ENCODE results near the gene ARHGAP18.

The ARHGAP18 gene

DNA sequence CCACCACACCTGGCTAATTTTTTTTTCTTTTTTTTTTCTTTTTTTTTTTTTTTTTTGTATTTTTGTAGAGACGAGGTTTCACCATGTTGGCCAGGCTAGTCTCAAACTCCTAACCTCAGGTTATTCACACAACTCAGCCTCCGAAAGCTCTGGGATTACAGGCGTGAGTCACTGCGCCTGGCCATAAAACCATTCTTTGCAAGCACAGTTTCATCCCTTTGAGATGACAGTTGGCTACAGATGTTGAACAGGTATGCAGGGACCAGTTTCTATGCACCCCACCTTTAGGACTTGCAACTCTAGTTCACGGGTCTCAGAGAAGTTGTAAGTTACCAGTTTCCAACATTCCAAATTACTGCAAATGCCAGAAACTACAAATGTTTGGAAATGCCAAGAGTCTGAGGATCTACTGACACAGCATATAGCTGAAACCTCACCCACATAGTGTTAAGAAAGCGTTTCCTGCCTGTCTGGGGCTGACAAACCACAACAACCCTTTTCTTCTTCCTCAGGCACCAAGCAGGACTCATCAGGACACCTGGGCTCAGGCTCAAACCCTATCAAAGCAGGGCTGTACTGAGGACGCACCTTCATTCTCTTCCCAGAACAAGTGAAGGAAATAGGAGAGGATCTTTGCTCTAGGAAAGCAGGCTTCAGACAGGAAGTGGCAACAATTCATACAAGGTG lies 22.9 kb downstream of the ARHGAP18 start:
- peak; percentile 15 to 24 for DNase-seq

DNA sequence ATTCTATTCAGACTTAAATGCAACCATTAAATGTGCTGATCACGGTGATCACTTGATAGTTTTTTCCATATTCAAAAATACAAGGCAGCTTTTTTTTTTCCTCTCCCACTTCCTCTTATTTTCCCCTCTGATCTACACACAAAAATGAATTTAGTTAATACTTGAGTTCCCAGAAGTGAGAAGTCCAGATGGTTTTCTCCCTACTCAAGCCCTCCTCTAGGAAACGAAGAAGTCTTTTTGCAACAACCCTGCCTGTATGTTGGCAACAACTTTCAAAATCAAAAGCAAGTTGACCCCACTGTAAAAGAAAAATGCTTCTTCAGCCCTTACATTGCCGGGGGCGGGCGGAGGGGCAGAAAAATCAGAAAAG lies 24.3 kb downstream of the ARHGAP18 start:
- no peak for DNase-seq

DNA sequence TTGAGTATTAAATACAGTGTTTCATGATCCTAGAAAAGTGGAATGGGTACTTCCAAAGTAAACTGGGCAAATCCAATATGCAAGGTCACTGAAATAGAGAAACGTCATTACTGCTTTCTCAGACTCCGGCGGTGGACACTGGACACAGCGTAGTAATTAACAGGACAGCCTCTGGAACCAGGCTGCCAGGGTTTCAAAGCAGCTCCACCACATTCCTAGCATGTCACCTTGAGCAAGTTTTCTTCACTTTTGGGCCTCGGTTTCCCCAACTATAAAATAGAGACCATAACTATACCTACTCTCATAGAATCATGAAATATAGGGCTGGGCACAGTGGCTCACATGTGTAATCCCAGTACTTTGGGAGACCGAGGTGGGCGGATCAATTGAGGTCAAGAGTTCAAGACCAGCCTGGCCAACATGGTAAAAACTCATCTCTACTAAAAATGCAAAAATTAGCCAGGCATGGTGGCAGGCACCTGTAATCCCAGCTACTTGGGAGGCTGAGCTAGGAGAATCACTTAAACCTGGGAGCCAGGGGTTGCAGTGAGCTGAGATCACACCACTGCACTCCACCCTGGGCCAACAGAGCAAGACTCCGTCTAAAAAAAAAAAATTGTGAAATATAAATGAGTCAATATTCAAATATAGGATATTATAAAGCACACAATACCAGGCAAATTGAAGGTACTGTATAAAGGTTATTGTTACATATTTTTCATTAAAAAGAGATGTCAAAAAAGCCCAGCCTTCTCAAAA lies 24.9 kb downstream of the ARHGAP18 start:
- no peak for DNase-seq

DNA sequence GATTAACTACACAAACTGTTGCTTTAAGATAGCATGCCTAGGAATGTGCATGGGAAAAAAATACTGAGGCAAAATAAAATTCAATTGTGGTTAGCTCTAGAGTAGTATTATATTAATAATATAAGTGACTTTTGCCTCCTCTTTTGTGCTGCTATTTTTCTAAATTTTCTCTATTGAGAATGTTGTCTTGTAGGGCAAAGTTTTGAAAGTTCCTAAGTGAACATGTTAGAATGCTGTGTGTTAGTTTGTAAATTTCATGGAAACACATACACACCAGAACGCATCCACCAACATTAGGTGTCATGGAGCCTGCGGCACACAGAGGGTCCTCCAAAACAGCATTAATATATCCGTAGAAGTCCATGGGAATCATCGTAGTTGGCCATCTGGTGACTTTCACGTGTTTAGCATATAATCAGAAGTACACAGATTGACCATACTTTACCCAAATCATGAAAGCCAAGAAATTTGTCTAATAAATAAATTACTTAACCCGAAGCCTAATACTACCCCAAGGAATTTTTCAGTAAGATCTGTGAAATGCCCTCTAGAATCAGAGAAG lies 25.6 kb downstream of the ARHGAP18 start:
- no peak for DNase-seq

DNA sequence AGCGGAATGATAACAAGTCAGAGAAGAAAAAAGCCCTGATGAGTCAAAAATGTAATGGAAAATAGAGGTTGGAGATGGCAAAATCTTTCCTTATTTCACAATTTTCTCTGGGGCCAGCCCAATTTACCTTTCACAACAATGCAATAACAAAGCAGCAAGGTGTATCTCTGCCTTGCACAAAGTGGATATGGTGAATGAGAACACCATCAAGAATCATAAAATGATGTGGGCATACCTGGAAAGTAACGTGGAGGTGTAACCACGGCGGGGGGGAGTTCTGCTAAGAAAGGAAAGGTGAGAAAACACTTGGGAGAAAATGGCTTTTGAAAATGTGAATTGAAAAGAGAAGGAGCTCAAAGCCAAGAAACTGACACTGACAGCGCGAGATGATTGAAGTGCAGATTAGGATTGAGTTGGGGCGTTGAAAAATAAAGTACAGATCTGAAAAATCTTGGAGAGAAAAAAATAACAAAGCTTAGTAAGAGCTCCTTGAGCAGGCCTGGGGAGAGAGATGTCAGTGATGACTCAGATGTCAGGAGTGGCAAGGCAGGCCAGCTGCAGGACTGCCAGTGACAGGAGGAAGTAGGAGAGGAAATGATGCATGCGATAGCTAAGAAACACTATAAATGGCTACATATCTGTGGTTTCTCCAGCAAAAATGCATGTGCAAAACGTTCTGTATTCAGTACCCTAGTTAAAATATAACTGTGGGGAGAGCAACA lies 26.2 kb downstream of the ARHGAP18 start:
- DNase-seq, result peak; percentile 55 to 64

DNA sequence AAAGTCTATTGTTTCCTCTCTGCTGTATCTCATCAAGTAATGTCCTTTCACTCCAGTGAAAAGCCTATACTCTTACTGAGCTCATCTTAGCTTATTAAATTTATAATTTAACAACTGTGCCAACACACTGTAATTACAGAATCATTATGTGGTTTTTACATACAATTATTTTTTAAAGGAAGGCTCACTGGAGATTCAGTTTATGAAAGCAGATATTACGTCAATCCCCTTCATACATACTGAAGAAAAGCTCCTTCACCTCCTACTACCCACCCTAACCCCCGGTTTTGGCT lies 28.1 kb downstream of the ARHGAP18 start:
- DNase-seq, result no peak

DNA sequence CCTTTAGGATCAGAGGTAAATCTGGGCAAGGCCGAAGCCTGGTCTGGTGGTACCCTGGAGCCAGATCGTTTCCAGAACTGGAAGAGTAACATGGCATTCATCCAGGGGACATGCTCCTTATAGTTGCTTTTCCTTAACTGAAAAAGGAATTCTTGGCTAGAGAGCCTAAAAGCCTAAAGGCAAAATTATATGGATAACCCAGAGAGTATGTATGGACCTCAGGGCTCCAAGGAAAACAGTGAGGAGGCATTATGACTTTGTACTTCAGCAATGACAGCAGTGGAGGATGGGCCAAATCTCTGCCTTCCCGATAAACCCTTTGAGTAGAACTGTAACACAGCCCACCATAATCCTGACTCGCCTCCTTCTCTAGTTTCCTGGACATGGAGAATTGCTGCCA lies 29.3 kb downstream of the ARHGAP18 start:
- DNase-seq, result no peak

DNA sequence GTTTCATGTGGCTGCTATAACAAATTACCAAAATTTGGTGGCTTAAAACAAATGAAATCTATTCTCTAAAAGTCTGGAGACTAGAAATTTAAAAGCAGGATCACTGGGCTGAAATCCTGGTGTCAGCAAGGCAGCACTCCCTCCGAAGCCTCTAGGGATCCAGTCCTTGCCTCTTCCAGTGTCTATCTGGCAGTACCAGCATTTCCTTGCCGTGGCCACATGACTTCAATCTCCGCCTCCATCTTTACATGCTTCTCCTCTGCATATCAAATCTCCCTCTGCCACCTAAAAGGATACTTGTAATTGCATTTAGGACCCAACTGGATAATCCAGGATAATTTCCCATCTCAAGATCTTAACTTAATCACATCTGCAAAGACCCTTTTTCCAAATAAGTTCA lies 30.2 kb downstream of the ARHGAP18 start:
- no peak for DNase-seq

DNA sequence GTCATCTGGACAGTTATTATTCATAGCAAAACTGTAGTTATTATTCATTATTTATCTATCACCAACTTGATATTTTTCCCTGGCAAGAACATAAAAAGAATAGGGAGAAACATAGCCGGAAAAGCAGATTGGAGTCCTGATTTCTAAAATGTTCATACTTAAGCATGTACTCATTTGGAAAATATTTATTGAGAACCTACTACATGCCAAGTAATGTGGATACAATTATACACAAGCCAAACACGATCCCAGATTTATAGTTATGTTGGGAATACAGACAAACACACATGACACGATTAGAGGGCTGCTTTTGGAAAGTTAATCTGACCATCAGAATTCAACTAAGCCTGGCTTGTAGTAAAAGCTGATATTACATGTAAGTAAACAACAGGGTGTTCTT lies 30.7 kb downstream of the ARHGAP18 start:
- no peak for DNase-seq

DNA sequence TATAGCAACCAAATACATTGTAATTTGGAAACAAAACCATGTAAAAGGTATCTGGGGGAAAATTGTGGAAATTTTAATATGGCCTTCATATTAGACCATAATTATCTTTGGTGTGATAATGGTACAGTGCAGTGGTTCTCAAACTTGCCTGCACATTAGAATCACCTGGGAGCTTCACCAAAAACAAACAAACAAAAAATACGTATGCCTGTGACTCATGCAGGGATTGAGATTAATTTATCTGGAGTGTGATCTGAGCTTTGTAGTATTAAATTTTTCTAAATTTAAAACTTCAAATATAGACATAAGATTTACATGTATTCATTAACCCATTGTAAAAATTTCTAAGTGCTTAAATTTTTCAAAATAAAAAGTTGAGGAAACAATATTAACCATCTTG lies 31.5 kb downstream of the ARHGAP18 start:
- DNase-seq, result no peak

DNA sequence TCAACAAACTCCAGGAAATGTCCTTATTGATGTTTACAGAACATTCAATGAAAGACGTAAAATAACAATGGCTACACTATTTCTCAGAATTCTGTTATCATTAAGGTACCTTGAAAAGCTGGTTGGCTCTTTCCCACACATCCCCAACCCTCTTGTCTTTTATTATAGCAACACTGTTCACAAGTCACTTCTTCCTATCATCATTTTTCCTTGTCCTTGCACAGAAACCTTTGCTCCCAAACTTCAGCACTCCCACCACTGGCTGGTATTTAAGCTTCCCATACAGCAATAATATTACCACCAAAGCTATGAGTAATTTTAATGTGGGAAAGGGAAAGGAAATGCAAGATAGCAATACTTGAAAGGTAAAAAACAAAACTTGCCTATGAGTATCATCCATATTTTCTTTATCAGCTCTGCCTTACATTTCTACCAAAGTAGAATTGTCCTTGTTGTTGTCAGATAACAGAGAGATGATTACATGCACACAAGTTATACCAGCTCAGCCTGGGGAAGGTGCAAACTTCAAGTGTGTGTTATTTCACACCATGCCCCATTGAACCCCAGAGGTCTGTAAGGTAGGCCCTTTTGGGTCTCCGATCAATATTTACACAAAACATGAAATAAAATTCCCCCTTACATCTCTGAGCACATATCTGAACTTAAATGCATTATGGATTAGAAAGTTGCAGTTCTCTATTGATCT lies 32.2 kb downstream of the ARHGAP18 start:
- no peak for DNase-seq

DNA sequence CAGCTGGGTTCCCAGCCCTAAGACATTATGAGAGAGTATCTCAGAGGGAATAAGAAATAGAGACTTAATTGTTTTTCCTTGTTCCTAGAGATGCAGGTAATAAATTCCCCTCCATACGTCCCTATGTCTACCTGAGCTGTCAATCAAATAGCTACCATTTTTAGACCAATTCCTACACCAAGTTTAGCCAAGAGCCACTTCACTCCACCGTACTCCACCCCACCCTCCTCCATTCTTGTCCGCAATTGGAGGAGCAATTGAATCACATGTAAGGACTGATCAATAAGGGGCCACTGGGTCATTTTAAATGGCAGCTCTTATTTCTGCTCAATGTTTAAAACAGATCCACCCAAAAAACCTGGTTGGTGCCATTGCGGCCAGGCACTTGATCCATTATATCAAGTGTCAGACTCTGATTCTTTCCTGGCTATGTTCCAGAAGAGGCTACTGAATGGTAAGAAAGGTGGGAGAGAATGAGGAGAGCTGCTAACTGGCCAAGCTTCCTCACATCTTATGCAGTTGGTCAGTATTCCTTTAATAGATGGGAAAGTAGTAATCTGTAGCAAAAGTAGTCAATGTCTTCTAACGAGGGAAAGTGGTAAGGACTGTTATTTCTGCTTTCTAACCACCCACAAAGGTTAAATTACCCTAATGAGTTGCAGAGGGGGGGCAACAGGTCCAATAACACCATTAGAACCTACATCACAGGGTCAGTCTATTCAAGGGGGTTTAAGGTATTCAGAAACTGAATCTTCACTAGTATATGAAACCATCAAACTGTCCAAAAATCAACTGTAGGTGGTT lies 34.1 kb downstream of the ARHGAP18 start:
- DNase-seq, result no peak

DNA sequence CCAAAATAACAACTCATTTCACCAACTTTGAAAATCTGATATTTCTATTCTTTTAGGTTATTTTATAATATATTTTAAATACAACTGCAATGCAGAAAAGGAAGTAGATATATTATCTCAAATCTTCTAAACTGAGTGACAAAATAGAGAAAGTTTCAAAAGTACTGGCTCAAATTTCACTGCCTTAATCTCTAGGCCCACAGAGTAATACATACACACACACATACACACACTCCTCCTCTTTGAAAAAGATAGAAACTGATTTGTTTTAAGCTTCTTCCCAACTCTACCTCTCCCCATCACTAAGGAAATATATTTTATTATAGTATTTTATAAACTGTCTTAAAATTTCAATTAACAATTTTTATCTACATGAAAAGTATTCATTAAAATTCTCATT lies 36.2 kb downstream of the ARHGAP18 start:
- DNase-seq, result no peak

DNA sequence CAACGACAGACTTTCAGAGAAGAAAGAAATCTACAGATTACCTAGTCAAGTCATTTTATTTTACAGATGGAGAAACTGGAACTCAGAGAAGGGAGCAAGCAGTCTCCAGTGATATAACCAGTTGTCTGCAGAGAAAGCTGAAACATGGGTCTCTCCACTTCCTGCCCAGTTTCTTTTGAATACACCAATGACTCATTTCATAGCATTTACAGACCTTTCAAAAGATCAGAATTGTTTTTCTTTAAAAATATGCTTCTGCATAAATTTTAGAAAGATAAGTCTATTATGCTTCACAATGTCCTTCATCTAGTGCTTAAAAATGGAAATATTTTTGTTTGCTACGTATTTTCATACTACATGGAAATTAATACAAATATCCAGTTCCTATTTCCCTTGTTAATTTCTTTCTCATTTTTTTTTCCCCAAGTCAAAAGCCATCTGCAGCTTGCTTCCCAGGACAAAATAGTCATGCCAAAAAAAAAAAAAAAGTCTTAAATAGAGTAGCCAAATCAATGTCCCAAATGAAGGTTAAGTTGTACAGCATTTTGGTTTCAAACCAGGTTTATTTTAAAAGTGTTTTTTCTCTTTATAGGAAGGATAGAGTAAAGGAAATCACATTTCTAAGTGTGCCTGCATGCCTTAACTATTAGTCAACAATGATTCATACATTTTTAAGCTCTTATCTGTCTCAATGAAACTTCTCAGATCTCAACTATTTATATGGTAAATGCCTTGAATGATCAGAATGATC lies 36.9 kb downstream of the ARHGAP18 start:
- DNase-seq, result no peak

DNA sequence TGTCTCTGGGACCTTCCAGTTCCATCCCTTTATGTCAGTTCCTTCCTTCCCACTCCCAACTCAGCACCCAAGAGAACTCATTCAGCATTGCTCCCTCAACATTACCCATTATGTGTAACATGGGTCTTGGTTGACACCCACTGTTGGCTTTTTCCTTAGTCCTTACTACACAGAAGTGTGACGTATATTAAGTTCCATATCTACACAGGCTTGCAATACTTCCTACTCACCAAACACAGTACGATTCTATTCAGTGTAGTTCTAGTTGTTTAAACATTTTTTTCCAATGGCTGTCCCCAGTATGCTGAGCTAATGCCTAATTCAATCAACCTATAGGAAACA lies 37.7 kb downstream of the ARHGAP18 start:
- no peak for DNase-seq

DNA sequence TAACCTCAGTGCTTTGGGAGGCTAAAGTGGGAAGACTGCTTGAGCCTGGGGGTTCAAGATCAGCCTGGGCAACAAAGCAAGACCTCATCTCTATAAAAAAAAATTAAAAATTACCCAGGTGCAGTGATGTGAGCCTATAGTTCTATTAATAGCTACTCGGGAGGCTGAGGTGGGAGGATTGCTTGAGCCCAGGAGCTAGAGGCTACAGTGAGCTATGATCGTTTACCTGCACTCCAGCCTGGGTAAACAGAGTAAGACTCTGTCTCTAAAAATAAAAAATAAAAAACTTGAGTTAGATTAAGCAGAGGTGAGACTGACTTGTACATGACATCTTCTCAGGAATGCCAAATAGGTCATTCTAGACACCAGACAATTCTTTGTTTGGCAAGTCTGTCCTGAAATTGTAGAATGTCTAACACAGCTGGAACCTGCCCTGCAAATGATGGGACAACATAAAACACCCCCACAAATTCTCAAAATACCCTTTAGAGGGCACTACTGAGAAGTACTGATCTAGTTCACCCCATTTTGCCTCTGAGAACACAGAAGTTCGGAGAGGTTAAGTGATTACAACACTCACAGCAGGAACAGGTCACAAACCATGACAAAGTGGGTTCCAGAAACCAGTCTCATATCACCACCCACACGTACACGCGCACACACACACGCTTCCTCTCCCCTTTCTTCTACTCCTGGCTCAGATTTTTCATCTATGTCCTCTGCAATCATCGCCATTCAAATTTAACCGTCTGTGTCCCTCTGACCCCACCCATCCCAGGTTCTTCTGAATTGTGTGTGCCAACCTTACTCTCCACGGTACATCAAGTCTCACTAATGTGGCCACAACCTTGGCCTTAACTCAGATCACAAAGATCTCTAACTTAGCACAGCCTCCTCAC lies 38.3 kb downstream of the ARHGAP18 start:
- DNase-seq, result peak; percentile 64 to 72

DNA sequence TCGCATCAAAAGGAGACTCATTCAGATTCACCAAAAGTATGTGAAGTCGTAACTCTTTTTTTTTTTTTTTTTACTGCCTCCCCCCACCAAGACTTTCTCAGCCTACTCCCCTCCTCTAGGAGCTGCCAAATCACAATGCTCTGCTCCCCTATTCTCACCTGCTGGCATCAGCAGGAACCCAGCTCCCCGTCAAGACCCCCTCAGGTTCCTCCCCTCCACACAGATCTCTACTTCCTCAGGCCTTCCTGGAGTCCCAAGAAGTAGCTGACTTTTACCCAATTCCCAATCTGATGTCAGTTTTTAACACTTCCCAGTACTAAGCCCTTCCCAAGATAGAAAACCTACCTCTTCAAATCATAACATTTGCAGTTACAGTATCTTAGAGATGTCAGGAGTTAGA lies 39.3 kb downstream of the ARHGAP18 start:
- DNase-seq, result no peak

DNA sequence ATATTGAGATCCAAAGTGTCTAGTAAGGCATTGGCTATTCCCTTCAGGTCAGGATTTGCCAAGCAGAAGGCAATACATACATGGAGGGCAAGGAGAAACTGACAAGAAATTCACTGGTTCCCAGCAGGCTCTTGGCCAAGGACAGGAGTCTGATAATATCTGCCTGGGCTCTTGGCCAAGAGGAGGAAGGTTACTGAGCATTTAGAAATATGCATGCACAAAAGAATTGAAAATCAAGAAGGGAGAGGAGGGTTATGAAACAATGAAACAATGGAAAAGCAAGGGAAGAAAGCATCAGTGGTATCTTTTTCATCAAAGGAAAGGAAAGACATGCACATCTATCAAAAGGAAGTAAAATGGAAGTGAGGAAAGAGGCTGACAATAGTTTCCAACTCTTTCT lies 42.4 kb downstream of the ARHGAP18 start:
- DNase-seq, result no peak

DNA sequence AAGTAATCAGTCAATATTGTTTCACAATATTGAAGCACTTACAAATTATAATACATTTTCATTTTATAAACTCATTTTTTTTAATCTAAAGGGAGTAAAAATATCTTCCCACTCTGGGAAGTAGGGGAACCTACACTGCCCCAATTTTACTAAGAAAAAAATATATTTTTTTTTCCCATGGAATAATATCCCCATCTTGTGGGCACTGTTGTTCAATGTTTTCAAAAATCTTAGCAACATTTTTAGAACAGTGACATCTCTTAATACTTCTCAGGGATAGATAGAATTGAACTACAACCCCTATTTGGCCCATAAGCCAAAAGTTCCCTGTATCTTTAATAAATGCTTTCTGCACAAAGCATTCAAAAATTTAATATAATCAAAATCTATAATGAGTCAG lies 42.9 kb downstream of the ARHGAP18 start:
- no peak for DNase-seq

DNA sequence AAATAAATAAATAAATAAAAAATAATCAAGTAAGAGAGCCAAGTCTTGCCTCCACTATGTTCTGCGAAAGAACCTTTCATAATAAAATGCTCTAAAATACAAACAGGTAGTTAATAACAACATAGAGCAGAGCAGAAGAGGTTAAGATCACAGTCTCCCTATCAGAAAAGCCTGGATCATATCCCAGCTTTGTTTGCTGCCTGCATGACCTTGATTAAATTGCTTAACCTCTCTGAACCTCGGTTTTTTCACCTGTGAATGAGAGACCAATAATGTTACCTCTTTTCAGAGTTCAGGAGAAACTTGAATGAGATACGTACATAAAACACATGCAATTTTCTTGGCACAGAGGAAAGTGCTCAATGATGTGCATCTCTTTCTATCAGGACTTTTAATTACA lies 44.4 kb downstream of the ARHGAP18 start:
- DNase-seq, result no peak

DNA sequence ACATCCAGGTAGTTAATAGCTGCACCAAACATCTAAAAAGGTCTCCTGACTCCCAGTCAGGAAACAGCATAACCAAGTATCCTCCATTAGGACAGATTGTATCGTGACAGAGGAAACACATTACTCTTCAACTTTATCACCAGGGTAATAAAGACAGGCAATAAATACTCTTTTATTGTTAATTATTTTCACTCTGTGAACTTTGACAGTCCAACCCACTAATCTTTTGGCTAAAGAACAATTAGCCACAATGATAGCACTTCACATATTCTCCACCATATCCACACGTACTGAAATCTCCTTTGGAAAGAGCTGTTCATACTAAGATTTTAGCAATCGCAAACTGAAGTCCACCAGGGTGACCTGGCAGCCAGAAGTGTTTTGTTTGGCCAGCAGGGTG lies 46.4 kb downstream of the ARHGAP18 start:
- no peak for DNase-seq

Data from activated CD4-positive, alpha-beta T cell treated with anti-CD3 and anti-CD28 coated beads, Interleukin-2, amount 50 U/mL, for 4 hours (primary cell).